Breast epithelium (tissue), 3 donors: ENCODE measurements around the gene U2SURP.

Source experiments
- POLR2AphosphoS5 ChIP-seq, 3 donors: sonication (generic); formaldehyde crosslinking; IDR thresholded peaks; one replicate each; pipeline ENCODE4 v1.6.1; 2017; ENCODE audit warnings: antibody characterized with exemption in 3 of 3
- TF ChIP-seq, protein P1 (sequence below), 3 donors: fragments of 450-650 bp; IDR thresholded peaks; one replicate each; pipeline ENCODE4 v1.5.1; 2016 to 2017; ENCODE audit warnings: antibody characterized with exemption in 3 of 3, mild to moderate bottlenecking in 3 of 3, moderate library complexity in 3 of 3

DNA sequence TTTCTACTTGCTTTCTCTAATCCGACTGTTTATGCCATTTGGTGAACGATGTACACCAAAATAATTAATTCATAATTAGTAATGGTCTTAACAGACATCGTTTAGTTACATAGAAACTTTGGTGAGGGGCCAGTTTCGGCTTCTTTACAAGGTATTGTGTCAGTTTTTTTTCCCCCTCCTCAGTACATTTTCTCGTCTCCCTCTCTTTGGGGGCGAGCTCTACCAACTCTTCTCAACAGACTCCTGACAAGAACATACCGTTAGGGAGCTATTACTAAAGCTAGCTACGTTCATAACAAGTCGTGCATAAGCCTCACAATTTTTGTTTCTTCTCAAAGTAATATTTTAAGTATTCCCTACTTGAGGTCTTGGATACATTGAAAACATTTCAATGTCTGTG is 1.4 kb downstream of the U2SURP start:
- TF ChIP-seq POLR2AphosphoS5 (IDR thresholded peaks at IDR 0.05): no peak
- TF ChIP-seq, protein P1, sequence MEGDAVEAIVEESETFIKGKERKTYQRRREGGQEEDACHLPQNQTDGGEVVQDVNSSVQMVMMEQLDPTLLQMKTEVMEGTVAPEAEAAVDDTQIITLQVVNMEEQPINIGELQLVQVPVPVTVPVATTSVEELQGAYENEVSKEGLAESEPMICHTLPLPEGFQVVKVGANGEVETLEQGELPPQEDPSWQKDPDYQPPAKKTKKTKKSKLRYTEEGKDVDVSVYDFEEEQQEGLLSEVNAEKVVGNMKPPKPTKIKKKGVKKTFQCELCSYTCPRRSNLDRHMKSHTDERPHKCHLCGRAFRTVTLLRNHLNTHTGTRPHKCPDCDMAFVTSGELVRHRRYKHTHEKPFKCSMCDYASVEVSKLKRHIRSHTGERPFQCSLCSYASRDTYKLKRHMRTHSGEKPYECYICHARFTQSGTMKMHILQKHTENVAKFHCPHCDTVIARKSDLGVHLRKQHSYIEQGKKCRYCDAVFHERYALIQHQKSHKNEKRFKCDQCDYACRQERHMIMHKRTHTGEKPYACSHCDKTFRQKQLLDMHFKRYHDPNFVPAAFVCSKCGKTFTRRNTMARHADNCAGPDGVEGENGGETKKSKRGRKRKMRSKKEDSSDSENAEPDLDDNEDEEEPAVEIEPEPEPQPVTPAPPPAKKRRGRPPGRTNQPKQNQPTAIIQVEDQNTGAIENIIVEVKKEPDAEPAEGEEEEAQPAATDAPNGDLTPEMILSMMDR (IDR thresholded peaks at IDR 0.05): no peak
